HL-60/S4 treated with retinoic acid at 250 ng/mL for 4 days and 3 days (cell line): ENCODE data around the gene GCH1.
"Not testable (repeated sequence)": the region's sequence is repeated elsewhere in the genome, so short reads cannot be mapped to it uniquely, and the experiment has no call there.

Source experiments
- in situ Hi-C: fragments of 300-500 bp; cut with MboI; formaldehyde crosslinking; loops from 2 replicates; pipeline ENCODE4 v1.7.0; 2022; ENCODE audit warnings: low sequenced_read_pairs

The GCH1 gene

DNA sequence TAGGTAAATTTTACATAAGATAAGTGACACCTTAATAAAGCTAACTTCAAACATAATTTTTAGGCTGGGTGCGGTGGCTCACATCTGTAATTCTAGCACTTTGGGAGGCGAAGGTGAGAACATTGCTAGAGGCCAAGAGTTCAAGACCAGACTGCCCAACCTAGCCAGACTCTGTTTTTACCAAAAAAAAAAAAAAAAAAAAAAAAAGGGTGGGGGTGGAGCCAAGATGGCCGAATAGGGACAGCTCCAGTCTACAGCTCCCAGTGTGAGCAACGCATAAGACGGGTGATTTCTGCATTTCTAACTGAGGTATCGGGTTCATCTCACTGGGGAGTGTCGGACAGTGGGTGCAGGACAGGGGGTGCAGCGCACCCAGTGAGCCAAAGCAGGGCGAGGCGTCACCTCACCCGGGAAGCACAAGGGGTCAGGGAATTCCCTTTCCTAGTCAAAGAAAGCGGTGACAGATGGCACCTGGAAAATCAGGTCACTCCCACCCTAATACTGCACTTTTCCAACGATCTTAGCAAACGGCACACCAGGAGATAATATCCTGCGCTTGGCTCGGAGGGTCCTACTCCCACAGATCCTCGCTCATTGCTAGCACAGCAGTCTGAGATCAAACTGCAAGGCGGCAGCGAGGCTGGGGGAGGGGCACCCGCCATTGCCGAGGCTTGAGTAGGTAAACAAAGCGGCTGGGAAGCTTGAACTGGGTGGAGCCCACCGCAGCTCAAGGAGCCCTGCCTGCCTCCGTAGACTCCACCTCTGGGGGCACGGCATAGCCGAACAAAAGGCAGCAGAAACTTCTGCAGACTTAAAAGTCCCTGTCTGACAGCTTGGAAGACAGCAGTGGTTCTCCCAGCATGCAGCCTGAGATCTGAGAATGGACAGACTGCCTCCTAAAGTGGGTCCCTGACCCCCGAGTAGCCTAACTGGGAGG is 32.2 kb downstream of the GCH1 start:
- in situ Hi-C loops = not testable (repeated sequence)

DNA sequence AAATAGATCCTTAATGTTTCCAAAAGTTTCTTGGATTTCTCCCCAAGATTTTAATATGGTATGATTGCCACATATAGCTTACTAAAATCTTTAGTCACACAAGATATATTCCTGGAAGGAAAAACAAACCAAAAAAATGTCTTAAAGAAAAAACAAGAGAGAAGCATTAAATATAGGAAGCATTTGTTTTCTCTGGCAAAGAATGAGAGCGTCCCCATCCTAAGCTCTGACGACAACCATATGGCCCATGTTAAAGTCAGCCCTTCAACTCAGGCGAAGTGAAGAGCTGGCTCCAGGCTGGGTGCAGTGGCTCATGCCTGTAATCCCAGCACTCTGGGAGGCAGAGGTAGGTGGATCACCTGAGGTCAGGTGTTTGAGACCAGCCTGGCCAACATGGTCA is 35.6 kb downstream of the GCH1 start:
- in situ Hi-C loops = no loop called here

DNA sequence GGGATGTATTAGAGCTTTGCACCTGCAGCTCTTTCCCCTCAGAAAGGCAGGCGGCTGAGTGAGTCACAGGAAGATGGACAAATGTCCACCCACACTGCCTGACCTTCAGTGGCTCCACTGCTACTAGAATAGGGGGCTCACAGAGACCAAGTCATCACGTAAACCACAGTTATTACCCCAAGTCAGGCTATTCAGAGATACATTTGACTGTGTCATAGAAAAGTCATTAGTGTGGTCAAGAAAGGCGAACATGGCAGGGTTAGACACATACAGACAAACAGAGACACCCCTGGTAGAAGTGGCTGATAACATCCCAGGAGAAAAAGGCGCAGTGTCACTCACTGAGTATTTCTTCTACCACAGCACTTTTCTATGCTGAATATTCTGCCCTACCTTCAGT is 36.0 kb downstream of the GCH1 start:
- in situ Hi-C loops = no loop called here

DNA sequence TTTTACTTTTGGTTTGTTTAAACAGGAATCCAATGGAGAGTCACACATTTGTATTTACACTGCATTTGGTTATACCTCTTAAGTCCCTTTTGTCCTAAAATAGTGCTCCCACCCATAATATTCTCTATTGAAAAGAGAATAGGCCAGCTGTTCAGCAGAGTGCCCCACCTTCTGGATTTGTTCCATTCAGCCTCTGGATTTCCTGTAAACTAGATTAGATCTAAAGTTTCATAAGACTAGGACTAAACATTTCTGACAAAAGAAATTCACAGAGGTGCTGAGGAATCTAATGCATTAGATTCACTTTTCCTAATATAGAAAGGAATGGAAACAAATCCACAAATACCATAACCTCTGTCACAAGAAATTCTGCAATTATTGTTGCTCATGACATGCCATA is 38.1 kb downstream of the GCH1 start:
- in situ Hi-C loops = no loop called here

DNA sequence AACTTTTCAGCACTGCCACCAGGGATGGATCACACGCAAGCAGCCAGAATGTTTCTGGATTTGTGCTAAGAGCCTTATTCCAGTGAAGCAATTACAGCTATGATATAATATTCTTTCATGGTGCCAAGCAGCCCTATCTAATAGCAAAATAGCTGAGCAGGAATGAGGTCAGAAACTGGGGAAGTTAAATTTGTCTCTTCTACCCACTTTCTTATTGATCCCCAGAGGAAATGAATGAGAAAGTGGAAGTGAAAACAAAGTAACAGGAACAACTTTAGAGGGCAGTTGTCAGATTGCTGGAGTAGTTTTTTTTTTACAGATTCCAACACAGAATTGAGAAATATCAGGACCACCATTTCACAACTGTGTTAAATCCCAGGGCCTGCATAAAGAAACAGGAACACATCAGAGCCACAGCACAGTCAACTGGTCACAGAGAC is 44.8 kb downstream of the GCH1 start:
- in situ Hi-C loops = no loop called here

DNA sequence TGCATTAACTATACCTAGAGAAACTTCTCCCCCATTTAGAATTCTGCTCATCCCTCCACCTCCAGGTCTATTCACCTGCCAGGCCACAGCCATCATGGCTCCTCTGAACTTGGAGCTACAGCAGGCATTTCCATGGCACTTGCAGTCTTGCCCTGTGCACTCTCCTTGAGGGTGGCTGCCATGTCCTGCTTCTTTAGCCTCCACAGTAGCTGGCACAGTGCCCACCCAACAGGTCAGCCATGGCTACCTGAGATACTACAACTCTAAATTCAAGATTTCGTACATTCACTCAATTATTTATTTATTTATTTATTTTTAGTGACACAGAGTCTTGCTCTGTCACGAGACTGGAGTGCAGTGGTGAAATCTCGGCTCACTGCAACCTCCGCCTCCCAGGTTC is 46.5 kb downstream of the GCH1 start:
- in situ Hi-C loops = no loop called here

DNA sequence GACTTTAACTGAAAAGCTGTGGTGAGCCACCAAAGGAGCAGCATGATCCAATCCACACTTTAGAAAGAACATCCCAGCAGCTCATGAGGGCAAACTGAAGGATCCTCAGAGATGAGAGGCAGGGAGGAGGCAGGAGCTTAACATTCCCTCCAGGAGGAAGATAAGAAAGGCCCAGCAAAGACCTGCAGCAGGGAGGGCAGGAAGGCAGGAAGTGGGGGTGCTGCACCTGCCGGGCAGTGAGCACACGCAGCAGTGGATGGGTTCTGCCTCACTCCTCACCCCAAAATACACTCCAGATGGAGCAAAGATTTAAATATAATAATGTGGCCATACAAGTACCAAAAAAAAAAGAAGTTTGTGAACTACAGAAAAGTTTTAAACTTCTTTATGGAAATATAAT is 48.4 kb downstream of the GCH1 start:
- in situ Hi-C loops = no loop called here

DNA sequence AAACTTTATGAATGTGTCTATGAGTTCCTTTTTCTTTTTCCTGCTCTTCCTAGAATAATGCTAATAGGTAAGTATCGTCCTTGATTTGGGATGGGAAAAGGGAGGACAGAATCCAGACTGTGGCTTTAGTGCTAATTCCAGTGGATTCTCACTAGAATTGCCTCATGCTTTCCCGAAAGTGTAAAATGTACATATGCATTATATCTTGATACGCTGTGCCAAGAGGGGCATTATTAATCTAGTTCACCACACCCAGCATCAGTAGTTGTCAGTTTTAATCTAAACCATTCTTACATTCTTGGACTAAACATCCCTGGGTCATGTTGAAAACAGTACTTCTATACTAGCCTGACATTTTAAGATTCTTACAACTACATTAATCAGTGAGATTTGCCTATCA is 49.3 kb downstream of the GCH1 start:
- in situ Hi-C loops = no loop called here

DNA sequence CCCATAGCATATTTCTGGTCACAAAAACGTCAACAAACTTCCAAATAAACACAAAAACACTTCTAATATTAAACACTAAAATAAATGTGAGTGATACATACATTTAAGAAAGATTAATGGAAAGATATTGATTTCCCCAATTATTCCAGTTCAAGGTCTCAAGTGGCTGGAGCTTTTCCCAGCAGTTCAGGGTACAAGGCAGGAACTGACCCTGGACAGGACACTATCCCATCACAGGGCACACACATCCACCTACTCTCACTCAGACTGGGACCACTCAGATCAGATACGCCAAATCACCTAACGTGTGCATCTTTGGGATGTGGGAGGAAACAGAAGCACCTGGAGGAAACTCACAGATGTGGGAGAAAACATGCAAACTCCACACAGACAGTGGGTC is 50.4 kb downstream of the GCH1 start:
- in situ Hi-C loops = no loop called here

DNA sequence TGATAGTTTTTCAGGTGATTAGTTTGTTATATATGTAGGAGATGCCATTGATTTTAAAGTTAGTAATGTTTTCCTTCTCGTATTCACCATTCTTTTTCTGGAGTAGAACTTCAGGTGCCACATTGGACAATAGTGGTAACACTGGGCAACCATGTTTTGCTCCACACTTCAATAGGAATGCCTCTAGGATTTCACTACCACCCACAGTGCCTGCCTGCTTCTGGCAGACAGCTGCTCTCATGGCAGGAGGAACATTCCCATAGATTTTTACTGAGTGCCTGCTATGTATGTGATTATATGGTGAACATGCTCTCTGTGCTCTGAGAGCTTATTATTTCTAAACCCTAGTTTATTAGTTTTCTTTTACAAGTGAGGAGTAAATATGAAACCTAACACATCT is 53.7 kb downstream of the GCH1 start:
- in situ Hi-C loops = no loop called here

DNA sequence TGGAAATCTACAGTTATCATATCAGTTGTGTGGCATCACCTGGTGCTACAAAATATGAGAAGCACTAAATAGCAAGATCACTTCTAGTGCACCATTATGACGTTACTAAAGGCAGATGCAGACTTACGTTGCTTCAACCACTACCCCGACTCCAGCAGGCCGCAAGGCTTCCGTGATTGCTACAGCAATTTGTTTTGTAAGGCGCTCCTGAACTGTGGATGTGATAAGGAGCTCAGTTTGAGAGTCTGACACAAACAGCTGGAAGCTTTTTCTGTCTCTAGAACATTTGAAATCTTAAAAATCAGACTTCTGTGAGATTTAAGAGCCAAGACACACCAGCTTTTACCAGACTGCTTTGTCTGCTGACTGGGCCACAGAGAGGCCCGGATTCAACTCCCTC is 57.0 kb downstream of the GCH1 start:
- in situ Hi-C loops = no loop called here

DNA sequence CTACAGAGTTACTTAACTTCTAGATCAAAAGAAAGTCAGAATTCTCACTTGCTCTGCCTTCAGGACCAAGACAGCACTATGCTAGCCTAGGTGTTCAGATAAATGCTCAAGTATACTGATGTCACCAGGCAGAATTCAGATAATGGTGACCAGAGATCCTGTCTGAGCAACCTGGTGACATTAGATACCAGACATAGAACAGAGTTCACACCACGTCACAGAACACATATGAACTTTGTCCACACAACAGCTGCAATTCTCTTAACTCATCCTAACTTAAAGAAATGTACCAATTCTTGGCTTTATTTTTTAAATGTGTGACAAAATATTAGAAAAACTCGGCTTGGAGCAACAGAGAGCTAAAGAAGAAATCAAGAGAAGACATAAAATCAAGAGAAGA is 58.1 kb downstream of the GCH1 start:
- in situ Hi-C loops = no loop called here

DNA sequence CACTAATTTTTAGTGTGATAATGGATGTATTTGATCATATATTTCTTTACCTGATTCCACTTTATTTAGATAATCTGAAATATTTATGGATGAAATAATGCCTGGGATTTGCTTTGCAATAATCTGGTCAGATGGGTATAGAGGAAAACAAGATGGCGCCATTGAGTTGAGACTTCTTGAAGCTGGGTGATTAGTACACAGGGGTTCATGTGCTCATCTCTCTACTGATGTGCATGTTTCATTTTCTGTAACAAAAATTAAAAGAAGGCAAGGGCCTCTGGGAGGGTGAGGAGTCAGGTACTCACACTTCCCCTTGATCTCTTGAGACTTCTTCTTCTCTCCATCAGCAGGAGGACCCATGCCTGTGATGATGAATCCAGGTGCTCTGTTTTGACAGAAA is 61.8 kb downstream of the GCH1 start:
- in situ Hi-C loops = no loop called here

DNA sequence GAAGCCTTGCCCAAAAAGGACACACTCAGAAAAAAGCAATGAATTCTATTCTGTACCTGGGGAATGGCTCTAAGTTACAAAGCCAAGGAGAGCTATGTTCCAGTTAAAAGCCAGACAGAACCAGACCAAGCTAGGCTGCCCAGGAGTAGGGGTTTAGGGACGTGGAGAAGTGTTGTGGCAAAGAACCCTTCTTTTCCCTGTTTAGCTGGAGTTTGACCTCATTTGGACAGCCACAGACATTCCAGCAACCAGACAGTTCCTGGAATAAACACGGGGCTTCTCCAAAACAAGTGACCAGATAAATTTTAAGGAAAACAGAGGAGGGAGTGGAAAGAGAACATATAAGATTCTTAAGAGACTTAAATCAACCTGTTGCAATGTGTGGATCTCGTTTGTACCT is 62.3 kb downstream of the GCH1 start:
- in situ Hi-C loops = no loop called here

DNA sequence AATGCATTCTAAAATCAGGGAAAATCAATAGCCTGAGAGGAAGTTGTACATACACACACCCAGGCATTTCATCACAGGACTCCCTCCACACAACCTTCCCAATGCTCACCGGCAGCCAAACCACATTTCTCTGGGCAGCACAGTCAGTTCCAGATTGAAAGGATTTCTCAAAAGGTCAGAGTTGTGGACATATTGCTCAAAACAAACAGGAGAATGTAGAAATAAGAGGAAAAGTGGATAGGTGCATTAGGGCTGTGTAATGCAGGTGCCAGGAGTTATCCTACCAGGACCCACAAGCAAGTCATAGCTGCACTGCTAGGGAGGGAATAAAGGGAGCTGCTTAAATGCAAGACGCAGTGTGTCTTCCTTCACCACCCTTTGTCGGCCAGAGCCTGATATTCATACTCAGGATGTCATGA is 62.9 kb downstream of the GCH1 start:
- in situ Hi-C loops = no loop called here

DNA sequence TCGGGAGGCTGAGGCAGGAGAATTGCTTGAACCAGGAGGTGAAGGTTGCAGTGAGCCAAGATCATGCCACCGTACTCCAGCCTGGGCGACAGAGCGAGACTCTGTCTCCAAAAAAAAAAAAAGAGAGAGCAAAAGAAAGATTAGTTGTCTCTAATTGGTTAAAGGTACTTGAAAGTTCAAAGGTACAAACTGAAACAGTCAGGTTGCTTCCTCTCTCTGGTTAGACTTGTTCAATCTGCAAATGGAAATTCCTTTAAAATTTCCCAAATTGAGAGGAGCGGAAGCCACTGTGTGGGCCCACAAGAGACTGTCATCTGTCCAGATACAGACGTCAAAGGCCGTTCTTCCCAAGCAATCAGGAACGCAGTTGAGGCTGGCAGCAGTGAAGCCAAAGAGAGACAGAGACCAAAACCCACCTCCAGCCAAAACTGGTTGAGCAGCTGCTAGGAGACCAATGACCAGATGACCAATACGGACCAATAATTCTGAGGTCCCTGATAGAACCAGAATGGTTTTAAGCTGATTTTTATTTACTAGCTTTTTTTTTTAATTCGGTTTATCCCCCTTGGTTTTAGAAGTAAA is 63.6 kb downstream of the GCH1 start:
- in situ Hi-C loops = no loop called here

DNA sequence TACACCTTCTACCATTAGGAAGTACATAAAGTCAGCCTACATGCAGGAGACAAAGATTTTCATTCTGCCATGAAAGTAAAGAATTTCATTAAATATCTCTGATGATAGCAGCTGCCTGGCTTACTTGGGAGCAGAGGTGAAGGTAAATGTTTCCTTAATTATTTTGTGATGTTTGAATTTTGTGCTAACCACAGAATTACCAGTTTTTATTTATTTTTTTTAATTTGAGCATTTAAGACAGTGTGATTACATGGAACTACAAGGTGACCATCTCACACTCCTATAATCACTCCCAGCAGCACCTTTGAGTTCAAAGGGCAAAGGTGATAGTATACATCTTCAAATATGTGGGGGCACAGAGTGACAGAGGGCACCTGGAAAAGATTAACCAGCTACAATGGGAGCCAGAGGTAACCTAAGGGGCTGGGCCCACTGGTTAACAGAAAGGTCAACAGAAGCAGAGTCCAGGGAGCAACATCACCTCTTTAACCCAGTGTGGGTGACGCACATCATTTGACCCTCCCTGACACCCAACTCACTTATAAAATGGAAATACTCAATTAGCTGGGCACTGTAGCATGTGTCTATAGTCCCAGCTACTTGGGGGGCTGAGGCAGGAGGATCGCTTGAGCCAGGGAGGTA is 65.0 kb downstream of the GCH1 start:
- in situ Hi-C loops = no loop called here

DNA sequence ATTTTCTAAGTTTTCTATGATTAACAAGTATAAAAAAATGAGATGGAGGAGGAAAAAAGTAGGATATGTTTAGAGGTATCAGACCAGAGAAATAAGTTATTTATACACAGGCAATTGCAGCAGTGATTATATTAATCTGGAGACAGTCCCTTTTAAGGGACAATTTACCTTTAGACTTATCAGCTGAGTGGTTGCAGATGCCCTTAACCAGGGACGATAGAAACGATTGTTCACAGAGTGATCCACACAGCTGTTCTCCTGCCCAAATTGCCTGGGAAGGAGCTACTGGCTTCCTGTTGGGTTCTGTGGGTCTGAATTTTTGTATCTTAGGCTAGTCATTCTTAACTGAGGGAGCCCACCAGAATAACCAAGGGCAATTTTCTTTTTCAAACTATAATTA is 66.4 kb downstream of the GCH1 start:
- in situ Hi-C loops = no loop called here

DNA sequence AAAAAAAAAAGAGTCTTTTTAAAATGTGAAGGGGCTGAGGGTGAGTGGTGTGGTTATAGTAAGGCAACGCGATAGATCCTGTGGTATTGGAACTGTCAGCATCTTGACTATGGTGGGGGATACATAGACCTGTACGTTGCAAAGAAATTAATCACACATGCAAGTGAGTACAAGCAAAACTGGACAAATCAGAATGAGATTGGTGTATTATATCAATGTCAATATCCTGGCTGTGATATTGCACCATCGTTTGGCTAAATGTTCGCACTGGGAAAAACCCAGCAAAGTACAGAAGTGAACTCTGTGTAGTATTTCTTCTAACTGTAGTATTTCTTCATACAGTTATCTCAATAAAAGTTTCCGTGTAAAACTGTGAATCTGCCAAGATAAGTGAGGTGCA is 67.9 kb downstream of the GCH1 start:
- in situ Hi-C loops = no loop called here

DNA sequence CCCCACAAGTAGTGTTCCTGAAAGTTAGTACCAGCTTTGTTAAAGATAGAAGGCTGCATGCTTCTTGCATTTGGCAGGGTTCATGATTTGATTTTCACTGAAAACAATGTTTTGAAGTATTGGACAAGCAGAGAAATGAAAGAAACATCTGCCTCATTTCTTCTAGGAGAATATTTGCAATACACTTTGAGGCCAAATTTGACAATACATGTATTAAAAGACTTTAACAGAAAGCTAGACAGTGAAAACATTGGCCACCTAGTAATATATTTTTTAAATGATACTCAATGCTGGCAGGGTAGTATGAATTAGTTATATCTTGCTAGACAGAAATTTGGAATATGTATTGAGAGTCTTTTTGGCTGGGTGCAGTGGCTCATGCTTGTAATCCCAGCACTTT is 68.5 kb downstream of the GCH1 start:
- in situ Hi-C loops = no loop called here

DNA sequence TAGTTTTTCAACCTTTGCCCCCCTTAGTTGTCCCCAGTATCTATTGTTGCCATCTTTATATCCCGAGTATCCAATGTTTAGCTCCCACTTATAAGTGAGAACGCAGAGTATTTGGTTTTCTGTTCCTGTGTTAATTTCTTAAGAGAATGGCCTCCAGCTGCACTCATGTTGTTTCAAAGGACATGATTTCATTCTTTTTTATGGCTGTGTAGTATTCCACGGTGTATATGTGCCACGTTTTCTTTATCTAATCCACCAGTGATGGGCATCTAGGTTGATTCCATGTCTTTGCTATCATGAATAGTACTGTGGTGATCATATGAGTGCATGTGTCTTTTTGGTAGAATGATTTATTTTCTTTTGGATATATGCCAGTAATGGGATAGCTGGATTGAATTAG is 72.0 kb downstream of the GCH1 start:
- in situ Hi-C loops = no loop called here
